HG03159 (cell line): ENCODE measurements around the gene DOK5.
"Not testable (repeated sequence)": the region's sequence is repeated elsewhere in the genome, so short reads cannot be mapped to it uniquely, and the experiment has no call there.

Experiments used
- ATAC-seq: cut with Tn5 transposase; IDR thresholded peaks from one replicate; pipeline ENCODE4 v1.9.1; 2021; ENCODE audit warnings: mild to moderate bottlenecking, moderate library complexity; ENCODE audit not compliant: unreplicated experiment

Gene DOK5

GRCh38 chr20:54475334-54476168 lies at the start of gene DOK5:
Gene DOK5, plus strand, starts transcription at chr20:54475593. Its CDS starts 354 bp downstream, at chr20:54475947.
- no peak for ATAC-seq

GRCh38 chr20:54429364-54429763 lies 46.0 kb upstream of the DOK5 start:
- ATAC-seq, result no peak

GRCh38 chr20:54431156-54431944 lies 44.0 kb upstream of the DOK5 start:
- no peak for ATAC-seq

- no peak for ATAC-seq
Measured at GRCh38 chr20:54432966-54433365, 42.4 kb upstream of the DOK5 start.

- ATAC-seq, result no peak
Measured at GRCh38 chr20:54433636-54434035, 41.8 kb upstream of the DOK5 start.

- ATAC-seq, result no peak
Measured at GRCh38 chr20:54434196-54434595, 41.2 kb upstream of the DOK5 start.

- no peak for ATAC-seq
Measured at GRCh38 chr20:54435015-54435414, 40.4 kb upstream of the DOK5 start.

GRCh38 chr20:54436410-54436809 lies 39.0 kb upstream of the DOK5 start:
- not testable (repeated sequence) for ATAC-seq

GRCh38 chr20:54438166-54438565 lies 37.2 kb upstream of the DOK5 start:
- ATAC-seq, result no peak

GRCh38 chr20:54450207-54450606 lies 25.2 kb upstream of the DOK5 start:
- no peak for ATAC-seq

GRCh38 chr20:54451171-54451570 lies 24.2 kb upstream of the DOK5 start:
- ATAC-seq, result no peak

GRCh38 chr20:54452277-54452676 lies 23.1 kb upstream of the DOK5 start:
- no peak for ATAC-seq

GRCh38 chr20:54454982-54455381 lies 20.4 kb upstream of the DOK5 start:
- no peak for ATAC-seq

GRCh38 chr20:54456423-54456822 lies 19.0 kb upstream of the DOK5 start:
- ATAC-seq, result no peak

- ATAC-seq, result no peak
Measured at GRCh38 chr20:54456961-54457360, 18.4 kb upstream of the DOK5 start.

GRCh38 chr20:54458219-54458618 lies 17.2 kb upstream of the DOK5 start:
- no peak for ATAC-seq

- no peak for ATAC-seq
Measured at GRCh38 chr20:54459279-54459678, 16.1 kb upstream of the DOK5 start.

- ATAC-seq, result no peak
Measured at GRCh38 chr20:54464003-54464402, 11.4 kb upstream of the DOK5 start.

- ATAC-seq, result no peak
Measured at GRCh38 chr20:54466127-54466526, 9.3 kb upstream of the DOK5 start.

GRCh38 chr20:54467622-54468021 lies 7.8 kb upstream of the DOK5 start:
- ATAC-seq, result no peak

- ATAC-seq, result no peak
Measured at GRCh38 chr20:54468082-54468481, 7.3 kb upstream of the DOK5 start.

GRCh38 chr20:54469293-54469692 lies 6.1 kb upstream of the DOK5 start:
- ATAC-seq, result no peak
